Tibial nerve (tissue), 4 donors: ENCODE results near the gene CREB3L1. TPM values are rescaled to one million over a fixed set of nuclear protein-coding genes. Genes with fewer than 3 reads are reported as not detected.

Source experiments
- DNase-seq, 2 donors: peaks; one replicate each; pipeline ENCODE4 v3.0.0-alpha.2; 2019; ENCODE audit warnings: low spot score in 2 of 2
- H3K27ac ChIP-seq, 4 donors: fragments of 200-600 bp; sonication (generic) in 3 of 4; one replicate each; pipeline ENCODE4 v1.5.1; 2017 to 2019; ENCODE audit warnings: mild to moderate bottlenecking in 1 of 4
- H3K27me3 ChIP-seq, 2 donors: fragments of 200-600 bp; sonication (generic) in 1 of 2; one replicate each; pipeline versions ENCODE4 v1.5.1 to v1.6.0; 2017 to 2019
- H3K36me3 ChIP-seq, 3 donors: fragments of 200-600 bp; sonication (generic); one replicate each; pipeline ENCODE4 v1.5.1; 2018 to 2019
- H3K4me1 ChIP-seq, 4 donors: fragments of 200-600 bp; sonication (generic) in 3 of 4; one replicate each; pipeline ENCODE4 v1.5.1; 2017 to 2019
- H3K4me3 ChIP-seq, 4 donors: fragments of 200-600 bp; sonication (generic) in 3 of 4; one replicate each; pipeline ENCODE4 v1.5.1; 2017 to 2019; ENCODE audit warnings: mild to moderate bottlenecking in 1 of 4, moderate library complexity in 1 of 4
- H3K9me3 ChIP-seq, 4 donors: fragments of 200-600 bp; sonication (generic) in 3 of 4; one replicate each; pipeline ENCODE4 v1.5.1; 2017 to 2019
- EP300 ChIP-seq, 2 donors: sonication (generic); formaldehyde crosslinking; IDR thresholded peaks; one replicate each; pipeline ENCODE4 v1.6.1; 2017; ENCODE audit warnings: antibody characterized with exemption in 2 of 2, mild to moderate bottlenecking in 1 of 2
- POLR2A ChIP-seq, 2 donors: fragments of 450-650 bp; IDR thresholded peaks; one replicate each; pipeline ENCODE4 v1.6.1; 2017; ENCODE audit warnings: antibody characterized with exemption in 2 of 2, mild to moderate bottlenecking in 2 of 2, moderate library complexity in 2 of 2
- WGBS, 2 donors: methylation state at CpG; one replicate each; pipeline ENCODE4 v1.1.5; 2018; 5-methylcytosine and 5-hydroxymethylcytosine counted together
- total RNA-seq, 4 donors: library from RNA; depleted of rRNA; stranded (reverse); fragments of >200 nt; gene quantifications; one replicate each; pipeline ENCODE4 v1.1.0, GENCODE V29; 2016
- TF ChIP-seq, protein P1 (sequence below), 5 experiments: fragments of 200-600 bp in 3 of 5; fragments of 450-650 bp in 2 of 5; sonication (generic) in 3 of 5; IDR thresholded peaks; one replicate each; pipeline ENCODE4 v1.5.1; 2016 to 2019; ENCODE audit warnings: antibody characterized with exemption in 5 of 5, mild to moderate bottlenecking in 3 of 5, moderate library complexity in 2 of 5

The CREB3L1 gene
- total RNA-seq, 4 donors from 2014 or later = 2.0 to 6.9 (median 3.4) TPM

DNA sequence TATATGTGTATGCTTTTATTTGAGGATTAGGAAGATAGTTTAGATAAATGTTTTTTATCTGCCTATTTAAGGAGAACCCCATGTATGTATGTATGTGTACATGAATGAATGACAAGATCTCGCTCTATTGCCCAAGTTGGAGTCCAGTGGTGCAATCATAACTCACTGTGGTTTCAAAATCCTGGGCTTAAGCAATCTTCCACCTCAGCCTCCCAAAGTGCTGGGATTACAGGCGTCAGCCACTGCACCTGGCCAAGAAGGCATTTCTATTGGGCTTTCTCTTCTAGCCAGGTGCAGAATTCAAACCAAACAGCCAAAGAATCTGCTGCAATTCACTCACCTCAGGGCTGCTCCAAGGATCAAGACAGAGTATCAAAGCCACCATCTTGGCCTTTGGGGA is 44.3 kb downstream of the CREB3L1 start:
- TF ChIP-seq EP300 (IDR thresholded peaks at IDR 0.05) (peak in 1 of 2 donors; percentile 9), POLR2A (IDR thresholded peaks at IDR 0.05) (no peak)
- TF ChIP-seq, protein P1, sequence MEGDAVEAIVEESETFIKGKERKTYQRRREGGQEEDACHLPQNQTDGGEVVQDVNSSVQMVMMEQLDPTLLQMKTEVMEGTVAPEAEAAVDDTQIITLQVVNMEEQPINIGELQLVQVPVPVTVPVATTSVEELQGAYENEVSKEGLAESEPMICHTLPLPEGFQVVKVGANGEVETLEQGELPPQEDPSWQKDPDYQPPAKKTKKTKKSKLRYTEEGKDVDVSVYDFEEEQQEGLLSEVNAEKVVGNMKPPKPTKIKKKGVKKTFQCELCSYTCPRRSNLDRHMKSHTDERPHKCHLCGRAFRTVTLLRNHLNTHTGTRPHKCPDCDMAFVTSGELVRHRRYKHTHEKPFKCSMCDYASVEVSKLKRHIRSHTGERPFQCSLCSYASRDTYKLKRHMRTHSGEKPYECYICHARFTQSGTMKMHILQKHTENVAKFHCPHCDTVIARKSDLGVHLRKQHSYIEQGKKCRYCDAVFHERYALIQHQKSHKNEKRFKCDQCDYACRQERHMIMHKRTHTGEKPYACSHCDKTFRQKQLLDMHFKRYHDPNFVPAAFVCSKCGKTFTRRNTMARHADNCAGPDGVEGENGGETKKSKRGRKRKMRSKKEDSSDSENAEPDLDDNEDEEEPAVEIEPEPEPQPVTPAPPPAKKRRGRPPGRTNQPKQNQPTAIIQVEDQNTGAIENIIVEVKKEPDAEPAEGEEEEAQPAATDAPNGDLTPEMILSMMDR (IDR thresholded peaks at IDR 0.05) = no peak
- no peak for DNase-seq
- Histone ChIP-seq H3K36me3 (peaks cover 0 to 16% (median 0%) of the 10 kb centered on the region in 3 donors), H3K27me3 (peaks cover 0 to 3% of the 10 kb centered on the region in 2 donors), H3K9me3 (no peaks in the 10 kb centered on the region), H3K27ac (no peak overlapping the region), H3K4me3 (no peak overlapping the region), H3K4me1 (no peaks in the 10 kb centered on the region)
- 84 to 92% methylated on average over 2 of the region's 2 CpGs for WGBS, 2 donors

DNA sequence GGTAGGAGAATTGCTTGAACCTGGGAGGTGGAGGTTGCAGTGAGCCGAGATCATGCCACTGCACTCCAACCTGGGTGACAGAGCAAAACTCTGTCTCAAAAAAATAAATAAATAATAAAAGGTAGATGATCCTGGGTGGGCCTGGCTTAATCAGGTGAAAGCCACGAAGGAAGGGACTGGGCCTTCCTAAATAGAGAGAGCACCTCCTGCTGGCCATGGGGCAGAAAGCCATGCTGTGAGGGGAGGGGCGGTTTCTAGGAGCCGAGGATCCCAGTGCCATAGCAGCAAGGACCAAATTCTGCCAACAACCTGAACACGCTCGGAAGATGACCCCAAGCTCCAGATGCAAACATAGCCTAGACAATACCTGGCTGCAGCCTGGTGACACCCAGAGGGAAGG is 45.3 kb downstream of the CREB3L1 start:
- H3K36me3 ChIP-seq = peaks cover 0 to 7% (median 0%) of the 10 kb centered on the region in 3 donors
- no peak overlapping the region for H3K4me3 ChIP-seq
- TF ChIP-seq, protein P1 (IDR thresholded peaks at IDR 0.05) = no peak
- TF ChIP-seq POLR2A (IDR thresholded peaks at IDR 0.05) (no peak), EP300 (IDR thresholded peaks at IDR 0.05) (no peak)
- no peak for DNase-seq
- WGBS, 2 donors = 80 to 81% methylated on average over 6 of the region's 6 CpGs
- no peaks in the 10 kb centered on the region for H3K4me1 ChIP-seq
- H3K27me3 ChIP-seq = peaks cover 0 to 8% of the 10 kb centered on the region in 2 donors
- no peaks in the 10 kb centered on the region for H3K9me3 ChIP-seq
- H3K27ac ChIP-seq = no peak overlapping the region

- no peaks in the 10 kb centered on the region for H3K9me3 ChIP-seq
- H3K4me3 ChIP-seq = no peak overlapping the region
- no peak for TF ChIP-seq EP300 (IDR thresholded peaks at IDR 0.05)
- no peak for TF ChIP-seq POLR2A (IDR thresholded peaks at IDR 0.05)
- TF ChIP-seq, protein P1 (IDR thresholded peaks at IDR 0.05) = no peak
- H3K36me3 ChIP-seq = no peaks in the 10 kb centered on the region
- H3K27ac ChIP-seq = no peak overlapping the region
- H3K4me1 ChIP-seq = peaks cover 0 to 12% (median 0%) of the 10 kb centered on the region in 4 donors
- H3K27me3 ChIP-seq = peaks cover 0 to 44% of the 10 kb centered on the region in 2 donors
- WGBS, 2 donors = 86 to 87% methylated on average over 10 of the region's 10 CpGs
- no peak for DNase-seq
These were observed 49.5 kb downstream of the CREB3L1 start for GRCh38 chr11:46326813-46327416.

DNA sequence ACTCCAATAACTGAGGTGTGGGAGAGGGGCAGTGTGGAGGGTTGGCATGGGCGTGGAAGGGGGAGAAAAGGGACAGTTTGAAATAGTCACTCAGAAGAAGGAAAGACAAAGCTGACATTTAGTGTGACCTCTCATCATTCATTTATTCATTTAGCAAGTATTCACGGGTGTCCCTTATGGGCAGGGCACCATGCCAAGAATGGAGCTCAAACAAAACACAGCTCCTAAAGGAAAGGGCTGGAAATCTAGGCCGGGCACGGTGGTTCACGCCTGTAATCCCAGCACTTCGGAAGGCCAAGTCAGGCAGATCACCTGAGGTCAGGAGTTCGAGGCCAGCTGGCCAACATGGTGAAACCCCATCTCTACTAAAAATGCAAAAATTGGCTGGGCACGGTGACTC is 50.4 kb downstream of the CREB3L1 start:
- TF ChIP-seq, protein P1 (IDR thresholded peaks at IDR 0.05) = no peak
- TF ChIP-seq EP300 (IDR thresholded peaks at IDR 0.05) (no peak), POLR2A (IDR thresholded peaks at IDR 0.05) (no peak)
- 52 to 65% methylated on average over 8 of the region's 8 CpGs for WGBS, 2 donors
- H3K4me3 ChIP-seq = no peak overlapping the region

GRCh38 chr11:46330154-46330553 is 52.7 kb downstream of the CREB3L1 start:
- Histone ChIP-seq H3K9me3 (no peaks in the 10 kb centered on the region), H3K4me1 (peaks cover 0 to 29% (median 10%) of the 10 kb centered on the region in 4 donors), H3K27me3 (peaks cover 0 to 73% of the 10 kb centered on the region in 2 donors), H3K36me3 (no peaks in the 10 kb centered on the region), H3K27ac (no peak overlapping the region), H3K4me3 (no peak overlapping the region)
- TF ChIP-seq, protein P1 (IDR thresholded peaks at IDR 0.05) = no peak
- TF ChIP-seq EP300 (IDR thresholded peaks at IDR 0.05) = no peak
- TF ChIP-seq POLR2A (IDR thresholded peaks at IDR 0.05) = no peak
- 47 to 66% methylated on average over 5 of the region's 5 CpGs for WGBS, 2 donors
- no peak for DNase-seq

More for the DNA sequence above, 50.4 kb downstream of the CREB3L1 start:
- H3K4me1 ChIP-seq = peaks cover 0 to 19% (median 6%) of the 10 kb centered on the region in 4 donors
- H3K27ac ChIP-seq = no peak overlapping the region
- no peaks in the 10 kb centered on the region for H3K9me3 ChIP-seq
- no peaks in the 10 kb centered on the region for H3K36me3 ChIP-seq
- DNase-seq = no peak
- H3K27me3 ChIP-seq = peaks cover 0 to 53% of the 10 kb centered on the region in 2 donors
